GM21423 (cell line): ENCODE data around the gene NUDT2.
A peak's percentile ranks its signal among the peaks of the same experiment; 100 is the strongest.
"Not testable (repeated sequence)": the region's sequence is repeated elsewhere in the genome, so short reads cannot be mapped to it uniquely, and the experiment has no call there.

ENCODE experiments used
- ATAC-seq: cut with Tn5 transposase; IDR thresholded peaks from one replicate; pipeline ENCODE4 v1.9.1; 2021; ENCODE audit warnings: mild to moderate bottlenecking, moderate library complexity; ENCODE audit not compliant: unreplicated experiment

NUDT2 gene

GRCh38 chr9:34328987-34329832 is at the start of gene NUDT2, which contains the start of gene KIF24:
Gene NUDT2 (plus strand): TSS chr9:34329569. CDS start chr9:34339040, 9,471 bp downstream.
Gene KIF24 (minus strand): TSS chr9:34329268. CDS start chr9:34311346, 17,922 bp downstream.
- ATAC-seq, result peak; percentile 91

- ATAC-seq, result no peak
These were observed 47.3 kb upstream of the NUDT2 start for GRCh38 chr9:34282096-34282495.

DNA sequence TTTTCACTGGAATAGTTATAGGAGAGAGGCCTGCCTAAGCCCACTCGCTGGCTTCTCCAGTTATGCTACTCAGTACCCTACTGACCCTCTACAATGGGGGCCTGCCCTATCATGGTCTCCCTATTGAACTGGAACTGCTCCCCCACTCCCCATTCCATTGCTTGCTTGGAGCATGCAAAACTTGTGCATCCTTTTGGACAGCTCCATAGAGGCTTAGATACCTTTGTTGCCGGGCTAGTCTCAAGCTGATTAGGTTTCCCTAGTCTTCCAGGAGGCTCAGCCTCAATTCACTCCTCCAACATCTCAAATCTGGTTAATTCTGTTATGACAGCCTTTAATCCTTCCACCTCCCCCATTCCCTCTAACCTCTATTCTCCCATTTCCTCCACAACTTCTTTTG is 40.2 kb upstream of the NUDT2 start:
- ATAC-seq, result no peak

DNA sequence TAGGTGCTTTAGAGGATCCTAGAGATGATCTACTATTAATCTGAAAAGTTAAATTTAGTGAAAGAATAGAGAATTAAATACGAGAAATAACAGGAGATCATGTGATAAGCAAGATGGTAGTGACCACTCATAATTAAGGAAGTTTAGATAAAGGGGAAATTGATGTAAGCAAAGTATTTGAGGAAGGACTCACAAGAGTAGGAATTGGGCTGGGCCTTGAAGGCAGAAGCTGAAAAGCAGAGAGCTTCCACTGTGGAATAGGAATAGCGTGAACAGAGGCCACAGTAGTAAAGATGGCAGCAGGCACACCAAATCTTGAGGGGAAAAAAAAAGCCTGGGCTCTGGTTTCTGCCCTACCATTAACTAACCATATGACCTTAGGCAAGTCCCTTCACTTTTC is 38.3 kb upstream of the NUDT2 start:
- no peak for ATAC-seq

DNA sequence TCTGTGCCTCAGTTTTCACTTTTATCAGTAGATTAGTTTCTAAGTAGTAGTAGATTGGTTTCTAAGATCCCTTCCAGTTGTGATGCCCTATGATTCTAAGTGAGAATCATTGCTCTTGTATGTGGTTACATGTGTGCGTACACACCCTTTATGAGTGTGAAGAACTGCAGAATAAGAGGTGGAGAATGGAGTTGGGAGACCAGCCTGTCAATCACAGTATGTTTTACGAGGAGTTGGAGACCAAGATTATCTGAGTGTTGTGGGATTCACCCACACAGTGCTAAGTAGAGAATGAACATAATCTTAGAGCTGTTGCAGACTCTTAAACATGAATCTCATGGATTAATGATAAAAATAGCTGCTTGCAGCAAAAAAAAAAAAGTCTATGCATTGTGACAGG is 37.9 kb upstream of the NUDT2 start:
- ATAC-seq, result no peak

DNA sequence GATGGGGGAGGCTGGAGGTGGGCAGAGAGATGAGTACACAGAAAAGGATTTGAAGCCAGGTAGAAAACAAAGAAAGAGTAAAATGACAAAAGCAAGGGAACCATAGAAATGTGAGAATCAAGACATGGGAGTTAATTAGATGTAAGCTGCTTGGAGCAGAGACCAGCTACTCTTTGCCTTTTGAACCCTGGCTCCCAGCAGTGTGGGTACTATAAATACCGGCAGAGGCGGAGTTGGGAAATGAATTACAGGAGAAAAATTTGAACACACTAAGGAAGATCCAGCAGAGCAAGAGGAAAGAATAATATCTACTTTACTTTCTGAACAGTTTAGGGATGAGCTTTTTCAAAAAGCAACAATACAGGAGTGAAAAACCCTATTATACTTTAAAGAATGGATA is 36.8 kb upstream of the NUDT2 start:
- no peak for ATAC-seq

GRCh38 chr9:34301064-34301463 is 28.3 kb upstream of the NUDT2 start:
- not testable (repeated sequence) for ATAC-seq

- ATAC-seq, result not testable (repeated sequence)
These were observed 21.1 kb upstream of the NUDT2 start for GRCh38 chr9:34308316-34308715.

GRCh38 chr9:34310215-34310614 is 19.2 kb upstream of the NUDT2 start:
- no peak for ATAC-seq

GRCh38 chr9:34311499-34312185 is 17.7 kb upstream of the NUDT2 start:
- no peak for ATAC-seq

DNA sequence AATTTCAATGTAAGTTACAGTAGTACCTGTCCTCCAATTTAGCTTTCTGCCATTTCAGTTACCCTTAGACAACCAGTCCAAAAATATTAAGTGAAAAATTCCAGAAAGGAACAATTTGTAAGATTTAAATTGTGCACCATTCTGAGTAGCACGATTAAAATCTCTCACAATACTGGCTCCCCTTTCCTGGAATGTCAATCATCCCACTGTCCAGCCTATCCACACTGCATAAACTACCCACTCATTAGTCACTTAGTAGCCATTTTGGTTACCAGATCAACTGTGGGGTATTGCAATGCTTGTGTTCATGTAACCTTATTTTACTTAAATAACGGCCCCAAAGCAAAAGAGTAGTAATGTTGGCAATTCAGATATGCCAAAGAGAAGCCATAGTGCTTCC is 11.9 kb upstream of the NUDT2 start:
- no peak for ATAC-seq

GRCh38 chr9:34318163-34318790 is 11.1 kb upstream of the NUDT2 start:
- ATAC-seq, result no peak

GRCh38 chr9:34321451-34321850 is 7.9 kb upstream of the NUDT2 start:
- no peak for ATAC-seq

GRCh38 chr9:34322899-34323591 is 6.3 kb upstream of the NUDT2 start:
- no peak for ATAC-seq

DNA sequence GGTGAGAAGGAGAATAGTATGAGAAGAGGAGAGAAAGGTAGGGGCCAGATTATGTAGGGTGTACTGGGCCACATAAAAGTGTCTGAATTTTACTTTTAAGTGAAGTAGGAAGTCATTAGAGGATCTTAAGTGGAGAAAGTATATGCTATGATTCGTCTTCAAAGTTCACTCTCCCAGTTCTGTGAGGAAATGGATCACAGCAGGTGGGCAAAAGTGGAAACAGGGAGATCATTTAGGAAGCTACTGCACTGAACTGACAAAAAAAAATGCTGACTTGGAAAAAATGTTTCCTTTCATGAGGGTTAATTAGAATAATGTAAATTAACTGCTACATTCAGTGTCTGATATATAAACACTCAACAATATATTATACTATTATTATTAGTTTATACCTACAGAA is 2.7 kb upstream of the NUDT2 start:
- no peak for ATAC-seq

- ATAC-seq, result no peak
These were observed 826 bp upstream of the NUDT2 start for GRCh38 chr9:34328500-34328986.

GRCh38 chr9:34331196-34331595 is 1.8 kb downstream of the NUDT2 start:
- ATAC-seq, result no peak

- no peak for ATAC-seq
These were observed 3.0 kb downstream of the NUDT2 start for GRCh38 chr9:34332076-34332964.

- ATAC-seq, result no peak
These were observed 4.5 kb downstream of the NUDT2 start for GRCh38 chr9:34333836-34334235.

DNA sequence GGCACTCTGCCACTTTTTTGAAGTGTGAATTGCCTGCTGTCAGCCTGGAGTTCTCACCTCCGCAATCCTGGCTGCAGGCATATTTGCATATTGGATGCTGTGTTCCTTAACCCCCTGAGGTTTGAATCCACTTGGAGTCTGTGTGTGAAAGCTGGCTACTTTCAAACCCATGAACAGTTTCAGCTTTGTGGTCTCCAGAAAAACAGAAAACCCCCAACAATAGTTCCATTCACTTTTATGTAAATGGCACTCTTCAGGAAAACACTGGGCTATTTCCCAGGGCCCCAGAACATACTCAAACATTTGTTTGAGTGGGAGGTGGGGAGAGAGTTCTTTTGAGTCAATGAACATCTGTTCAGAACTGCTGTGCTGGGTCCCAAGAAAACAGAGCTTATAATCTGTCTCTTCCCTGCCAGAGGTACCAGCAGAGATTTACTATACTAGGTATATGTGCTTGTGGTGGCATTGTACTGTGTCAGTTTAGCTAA is 5.0 kb downstream of the NUDT2 start:
- no peak for ATAC-seq
